BE2C (cell line): ENCODE measurements around the gene TFB2M.

Source experiments
- DNase-seq: peaks from one replicate; pipeline ENCODE4 v3.0.0-alpha.2; 2020
- H3K27me3 ChIP-seq: fragments of 250-450 bp; sonication (Bioruptor Pico); 2 replicates; pipeline ENCODE4 v1.5.1; 2020; ENCODE audit warnings: mild to moderate bottlenecking
- H3K36me3 ChIP-seq: fragments of 250-450 bp; sonication (Bioruptor Pico); 2 replicates; pipeline ENCODE4 v1.5.1; 2020; ENCODE audit warnings: mild to moderate bottlenecking
- H3K4me1 ChIP-seq: fragments of 250-450 bp; sonication (Bioruptor Pico); 2 replicates; pipeline ENCODE4 v1.5.1; 2020
- H3K4me3 ChIP-seq: 2 replicates; pipeline ENCODE4 v1.5.1; 2011; ENCODE audit warnings: low read depth, low read length
- H3K9me3 ChIP-seq: fragments of 250-450 bp; sonication (Bioruptor Pico); 2 replicates; pipeline ENCODE4 v1.5.1; 2020
- TF ChIP-seq, protein P1 (sequence below): IDR thresholded peaks from 2 replicates; pipeline ENCODE4 v1.5.1; 2012; ENCODE audit warnings: mild to moderate bottlenecking, low read depth, low read length

The TFB2M gene

DNA sequence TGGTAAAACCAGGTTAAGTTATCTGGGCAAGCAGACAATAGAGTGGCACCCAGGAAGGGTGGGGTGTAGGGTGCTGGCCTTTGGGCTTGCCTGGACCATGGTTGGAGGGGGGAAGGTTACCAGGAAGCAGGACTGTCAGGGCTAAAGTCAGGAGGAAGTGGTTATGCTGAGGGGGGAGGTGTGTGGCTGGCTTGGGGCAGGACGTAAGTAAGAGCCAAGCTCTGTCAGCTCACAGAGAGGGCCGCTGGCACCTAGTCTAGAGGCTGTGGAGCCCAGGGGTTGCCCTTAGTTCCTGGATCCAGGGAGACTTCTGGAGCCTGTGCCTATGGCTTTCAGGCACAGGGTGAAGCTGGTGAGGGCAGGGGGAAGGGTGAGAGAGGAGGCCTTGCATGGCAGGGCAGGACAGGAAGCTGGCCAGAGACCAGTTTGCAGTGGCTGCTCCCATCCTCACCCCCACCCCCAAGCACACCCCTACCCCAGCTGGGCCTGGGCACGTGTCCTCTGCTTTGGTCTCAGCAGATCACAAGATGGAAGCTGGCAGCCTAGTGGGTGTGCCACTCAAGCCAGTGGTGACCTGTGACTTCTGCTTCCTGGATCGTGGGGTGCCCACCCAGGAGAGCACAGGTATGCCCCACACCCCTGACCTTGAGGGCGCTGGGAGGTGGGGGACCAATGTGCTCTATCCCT, 38.5 kb downstream of the TFB2M start:
- TF ChIP-seq, protein P1, sequence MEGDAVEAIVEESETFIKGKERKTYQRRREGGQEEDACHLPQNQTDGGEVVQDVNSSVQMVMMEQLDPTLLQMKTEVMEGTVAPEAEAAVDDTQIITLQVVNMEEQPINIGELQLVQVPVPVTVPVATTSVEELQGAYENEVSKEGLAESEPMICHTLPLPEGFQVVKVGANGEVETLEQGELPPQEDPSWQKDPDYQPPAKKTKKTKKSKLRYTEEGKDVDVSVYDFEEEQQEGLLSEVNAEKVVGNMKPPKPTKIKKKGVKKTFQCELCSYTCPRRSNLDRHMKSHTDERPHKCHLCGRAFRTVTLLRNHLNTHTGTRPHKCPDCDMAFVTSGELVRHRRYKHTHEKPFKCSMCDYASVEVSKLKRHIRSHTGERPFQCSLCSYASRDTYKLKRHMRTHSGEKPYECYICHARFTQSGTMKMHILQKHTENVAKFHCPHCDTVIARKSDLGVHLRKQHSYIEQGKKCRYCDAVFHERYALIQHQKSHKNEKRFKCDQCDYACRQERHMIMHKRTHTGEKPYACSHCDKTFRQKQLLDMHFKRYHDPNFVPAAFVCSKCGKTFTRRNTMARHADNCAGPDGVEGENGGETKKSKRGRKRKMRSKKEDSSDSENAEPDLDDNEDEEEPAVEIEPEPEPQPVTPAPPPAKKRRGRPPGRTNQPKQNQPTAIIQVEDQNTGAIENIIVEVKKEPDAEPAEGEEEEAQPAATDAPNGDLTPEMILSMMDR, result no peak
- H3K4me3 ChIP-seq, result no peak overlapping the region
- H3K36me3 ChIP-seq, result no peaks in the 10 kb centered on the region; the same call in 1 of the 2 replicates
- DNase-seq, result no peak
- H3K4me1 ChIP-seq, result no peaks in the 10 kb centered on the region
- no peaks in the 10 kb centered on the region; the same call in 1 of the 2 replicates for H3K9me3 ChIP-seq
- H3K27me3 ChIP-seq, result no peaks in the 10 kb centered on the region

DNA sequence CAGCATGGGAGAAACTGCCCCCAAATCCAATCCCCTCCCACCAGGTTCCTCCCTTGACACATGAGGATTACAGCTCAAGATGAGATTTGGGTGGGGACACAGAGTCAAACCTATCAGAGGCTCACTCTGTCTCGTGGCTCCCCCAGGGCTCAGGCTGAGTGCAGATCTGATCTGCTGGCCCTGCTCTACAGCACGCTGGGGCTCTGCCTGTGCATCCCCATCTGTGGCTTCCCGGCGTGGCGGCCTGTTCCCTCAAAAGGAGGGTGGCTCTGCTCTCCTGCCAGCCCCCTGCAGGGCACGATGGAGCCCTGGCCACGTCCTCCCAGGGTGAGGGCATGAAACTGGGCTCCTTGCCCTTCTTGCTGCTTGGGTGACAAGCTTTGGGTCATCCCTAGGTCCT, 39.1 kb downstream of the TFB2M start:
- no peak for DNase-seq
- Histone ChIP-seq H3K4me1 (no peaks in the 10 kb centered on the region), H3K9me3 (no peaks in the 10 kb centered on the region; the same call in 1 of the 2 replicates)

DNA sequence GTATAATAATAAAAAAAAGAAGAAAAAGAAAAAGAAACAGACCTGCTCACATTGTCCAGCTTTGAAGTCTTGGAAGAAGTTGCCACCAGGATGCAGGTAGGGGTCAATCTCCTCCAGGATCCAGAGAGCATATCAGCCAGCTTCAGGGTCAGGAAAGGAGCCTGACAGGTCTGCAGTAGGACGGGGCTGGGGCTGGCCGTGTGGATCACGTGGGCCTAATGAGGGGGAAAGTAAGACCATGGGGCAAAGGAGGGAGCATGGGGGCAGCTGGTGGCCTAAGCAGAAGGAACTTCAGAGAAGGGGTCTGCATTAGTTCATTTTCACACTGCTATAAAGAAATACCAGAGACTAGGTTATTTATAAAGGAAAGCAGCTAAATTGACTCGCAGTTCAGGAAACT, 39.7 kb downstream of the TFB2M start:
- Histone ChIP-seq H3K4me3 (no peak overlapping the region), H3K36me3 (no peaks in the 10 kb centered on the region; the same call in 1 of the 2 replicates), H3K27me3 (no peaks in the 10 kb centered on the region), H3K4me1 (no peaks in the 10 kb centered on the region), H3K9me3 (no peaks in the 10 kb centered on the region; the same call in 1 of the 2 replicates)
- no peak for DNase-seq
- TF ChIP-seq, protein P1, result no peak

More for the DNA sequence above, 39.1 kb downstream of the TFB2M start:
- Histone ChIP-seq H3K36me3 (no peaks in the 10 kb centered on the region; the same call in 1 of the 2 replicates), H3K27me3 (no peaks in the 10 kb centered on the region), H3K4me3 (no peak overlapping the region)
- TF ChIP-seq, protein P1, result no peak

DNA sequence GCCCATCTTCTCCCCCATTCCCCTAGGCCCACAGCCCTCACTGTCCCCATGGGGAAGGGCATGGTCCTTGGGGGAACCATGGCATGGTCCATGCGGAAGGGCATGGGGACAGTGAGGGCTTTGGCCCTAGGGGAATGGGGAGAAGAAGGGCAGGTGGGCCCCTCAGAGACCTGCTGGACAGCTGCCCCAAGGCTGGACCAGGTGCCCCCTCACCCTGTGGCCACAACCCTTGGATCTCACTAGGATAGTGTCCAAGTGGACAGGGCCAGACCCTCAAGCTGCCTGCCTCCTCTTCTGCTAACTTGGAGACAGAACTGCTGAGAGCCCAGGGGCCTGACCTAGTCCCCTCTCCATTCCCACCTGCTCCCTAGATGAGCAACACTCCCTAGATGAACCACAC, 46.5 kb downstream of the TFB2M start:
- Histone ChIP-seq H3K36me3 (no peaks in the 10 kb centered on the region), H3K27me3 (no peaks in the 10 kb centered on the region), H3K9me3 (peaks cover 6% of the 10 kb centered on the region), H3K4me3 (no peak overlapping the region), H3K4me1 (no peaks in the 10 kb centered on the region)
- no peak for DNase-seq
- TF ChIP-seq, protein P1, result no peak

DNA sequence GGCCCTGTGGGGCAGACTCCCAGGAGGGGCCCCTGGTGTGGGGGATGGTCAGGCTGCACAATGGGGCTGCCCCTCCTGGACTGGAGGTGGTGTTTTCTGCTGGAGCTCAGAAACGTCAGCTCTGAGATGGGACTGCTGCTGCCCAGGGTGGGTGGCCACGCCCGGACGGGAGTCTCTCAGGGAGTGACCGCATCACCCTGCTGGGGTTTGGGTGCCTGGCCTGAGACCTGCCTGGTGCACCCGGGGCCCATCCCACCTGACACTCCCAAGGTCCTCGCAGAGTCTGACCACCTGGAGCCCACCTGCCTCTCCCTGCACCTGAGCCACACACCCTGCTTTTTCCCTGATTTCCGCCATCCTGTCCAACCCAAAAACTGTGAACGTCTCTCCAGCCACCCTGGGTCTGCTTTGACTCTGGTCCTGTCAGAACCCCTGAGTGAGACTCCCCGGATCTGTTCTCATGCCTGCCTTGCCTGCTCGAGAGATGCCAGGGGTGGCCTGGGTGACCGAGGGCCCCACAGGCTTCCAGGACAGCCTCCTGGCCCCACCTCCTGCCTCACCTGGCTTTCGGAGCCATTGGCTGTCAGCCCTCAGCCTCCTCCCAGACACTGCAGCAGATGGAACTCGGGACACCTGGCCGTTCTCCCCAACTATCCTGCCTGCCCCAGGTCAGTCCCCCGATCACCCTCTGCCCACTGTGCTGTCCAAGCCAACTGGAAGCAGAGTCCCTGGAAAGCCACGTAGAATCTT, 47.4 kb downstream of the TFB2M start:
- Histone ChIP-seq H3K4me1 (no peaks in the 10 kb centered on the region), H3K36me3 (no peaks in the 10 kb centered on the region), H3K4me3 (no peak overlapping the region), H3K9me3 (peaks cover 12% of the 10 kb centered on the region), H3K27me3 (no peaks in the 10 kb centered on the region)
- TF ChIP-seq, protein P1, result no peak
- DNase-seq, result no peak

DNA sequence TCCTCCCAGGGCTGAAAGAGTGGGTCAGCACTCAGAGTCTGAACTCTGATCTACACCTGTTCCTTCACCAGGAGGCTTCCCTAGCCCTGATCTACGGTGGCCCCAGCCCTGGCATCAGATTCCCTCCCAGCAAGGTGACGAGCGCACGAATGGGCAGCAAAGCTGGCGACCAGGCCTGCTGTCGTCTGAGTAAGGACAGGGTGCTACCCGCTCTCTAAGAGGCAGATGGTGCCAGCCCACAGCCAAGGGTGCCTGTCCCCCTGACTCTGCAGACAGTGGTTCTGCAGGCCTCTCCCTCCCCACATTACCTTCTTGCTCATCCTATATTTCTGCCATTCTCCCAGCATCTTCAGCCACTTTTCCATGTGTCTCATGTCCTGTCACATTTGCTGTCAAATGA, 48.7 kb downstream of the TFB2M start:
- H3K9me3 ChIP-seq, result peaks cover 14% of the 10 kb centered on the region
- no peaks in the 10 kb centered on the region for H3K4me1 ChIP-seq
- TF ChIP-seq, protein P1, result no peak

More for the DNA sequence above, 48.7 kb downstream of the TFB2M start:
- Histone ChIP-seq H3K36me3 (no peaks in the 10 kb centered on the region), H3K4me3 (no peak overlapping the region), H3K27me3 (no peaks in the 10 kb centered on the region)
- no peak for DNase-seq
